Ascending aorta (tissue), 2 donors: ENCODE data around the gene FPR3. TPM values are rescaled to one million over a fixed set of nuclear protein-coding genes. Genes with fewer than 3 reads are reported as not detected.

Experiments used
- DNase-seq, 2 donors: peaks; one replicate each; pipeline ENCODE4 v3.0.0-alpha.2; 2019; ENCODE audit warnings: low spot score in 2 of 2
- H3K27ac ChIP-seq, 2 donors: fragments of 200-600 bp; sonication (generic); one replicate each; pipeline ENCODE4 v1.5.1; 2016 to 2017; ENCODE audit warnings: mild to moderate bottlenecking in 1 of 2
- H3K27me3 ChIP-seq: fragments of 200-600 bp; sonication (generic); one replicate; pipeline ENCODE4 v1.5.1; 2017
- H3K36me3 ChIP-seq, 2 donors: fragments of 200-600 bp; sonication (generic); one replicate each; pipeline ENCODE4 v1.5.1; 2016
- H3K4me1 ChIP-seq, 2 donors: fragments of 200-600 bp; sonication (generic); one replicate each; pipeline ENCODE4 v1.5.1; 2016 to 2017; ENCODE audit warnings: mild to moderate bottlenecking in 1 of 2
- H3K4me3 ChIP-seq, 2 donors: fragments of 200-600 bp; sonication (generic); one replicate each; pipeline ENCODE4 v1.5.1; 2016 to 2017; ENCODE audit warnings: mild to moderate bottlenecking in 1 of 2
- H3K9me3 ChIP-seq, 2 donors: fragments of 200-600 bp; sonication (generic); one replicate each; pipeline ENCODE4 v1.5.1; 2016
- CTCF ChIP-seq, 3 experiments: fragments of 200-600 bp in 2 of 3; fragments of 450-650 bp in 1 of 3; sonication (generic) in 2 of 3; IDR thresholded peaks; one replicate each; pipeline ENCODE4 v1.5.1; 2016 to 2019; ENCODE audit warnings: antibody characterized with exemption in 3 of 3, mild to moderate bottlenecking in 1 of 3, moderate library complexity in 1 of 3
- intact Hi-C: fragments of 100-400 bp; cut with DNase I; formaldehyde crosslinking; loops from one replicate; pipeline ENCODE4 v1.15.1; 2023
- total RNA-seq: library from RNA; depleted of rRNA; stranded (reverse); fragments of >200 nt; gene quantifications from one replicate; pipeline ENCODE4 v1.1.0, GENCODE V29; 2016

The FPR3 gene
- total RNA-seq, 1 donor from 2014 or later: 16.0 TPM

DNA sequence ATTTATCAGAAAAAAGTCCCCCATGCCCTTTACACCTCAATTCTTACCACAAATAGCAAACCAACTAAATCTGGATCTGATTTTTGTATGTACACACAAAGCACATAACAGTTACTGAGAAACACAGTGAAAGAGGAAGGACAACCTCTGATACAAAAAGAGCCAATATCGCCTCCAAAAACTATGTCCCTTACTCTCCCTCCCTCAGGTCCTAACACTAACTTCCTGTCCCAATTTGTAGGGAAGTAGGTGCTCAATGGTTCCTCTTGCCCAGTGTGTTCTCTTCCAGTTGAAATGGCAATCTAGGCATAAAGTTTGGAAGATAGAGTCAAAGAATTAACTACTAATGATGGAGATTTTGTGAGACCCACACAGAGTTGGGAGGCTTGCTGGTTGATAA is 15.8 kb upstream of the FPR3 start:
- Histone ChIP-seq H3K36me3 (no peaks in the 10 kb centered on the region), H3K27me3 (no peaks in the 10 kb centered on the region), H3K27ac (no peak overlapping the region), H3K9me3 (no peaks in the 10 kb centered on the region), H3K4me1 (no peaks in the 10 kb centered on the region), H3K4me3 (no peak overlapping the region)
- intact Hi-C loops: loop anchor here (10.0 kb wide), 1 partner anchor 304 kb away; the partner anchor contains the start of gene CEACAM18
- no peak for TF ChIP-seq CTCF (IDR thresholded peaks at IDR 0.05)
- DNase-seq: no peak

GRCh38 chr19:51779703-51780102 is 15.3 kb upstream of the FPR3 start:
- intact Hi-C loops: loop anchor here (10.0 kb wide), 1 partner anchor 305 kb away; the partner anchor contains the start of gene CEACAM18
- no peak for TF ChIP-seq CTCF (IDR thresholded peaks at IDR 0.05)
- Histone ChIP-seq H3K4me3 (no peak overlapping the region), H3K27ac (no peak overlapping the region), H3K4me1 (no peaks in the 10 kb centered on the region), H3K36me3 (no peaks in the 10 kb centered on the region), H3K9me3 (no peaks in the 10 kb centered on the region), H3K27me3 (no peaks in the 10 kb centered on the region)
- DNase-seq: no peak

GRCh38 chr19:51780270-51780669 is 14.7 kb upstream of the FPR3 start:
- Histone ChIP-seq H3K27me3 (no peaks in the 10 kb centered on the region), H3K4me3 (no peak overlapping the region), H3K4me1 (no peaks in the 10 kb centered on the region), H3K9me3 (no peaks in the 10 kb centered on the region), H3K36me3 (no peaks in the 10 kb centered on the region), H3K27ac (no peak overlapping the region)
- DNase-seq: no peak
- no peak for TF ChIP-seq CTCF (IDR thresholded peaks at IDR 0.05)
- intact Hi-C loops: no loop called here

DNA sequence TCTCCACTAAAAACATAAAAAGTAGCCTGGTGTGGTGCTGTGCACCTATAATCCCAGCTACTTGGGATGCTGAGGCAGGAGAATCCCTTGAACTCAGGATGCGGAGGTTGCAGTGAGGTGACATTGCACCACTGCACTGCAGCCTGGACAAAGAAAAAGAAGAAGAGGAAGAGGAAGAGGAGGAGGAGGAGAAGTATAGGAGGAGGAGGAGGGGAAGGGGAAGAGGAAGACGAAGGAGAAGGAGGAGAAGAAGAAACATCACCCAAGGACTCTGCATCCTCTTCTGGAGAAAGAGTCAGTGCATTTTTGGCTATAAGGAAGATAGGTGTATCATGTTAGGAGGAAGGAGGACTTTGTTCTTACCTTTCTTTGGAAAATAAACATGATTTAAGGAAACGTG is 13.0 kb upstream of the FPR3 start:
- Histone ChIP-seq H3K36me3 (no peaks in the 10 kb centered on the region), H3K27ac (no peak overlapping the region), H3K9me3 (no peaks in the 10 kb centered on the region), H3K4me1 (no peaks in the 10 kb centered on the region), H3K4me3 (no peak overlapping the region), H3K27me3 (no peaks in the 10 kb centered on the region)
- no peak for DNase-seq
- TF ChIP-seq CTCF (IDR thresholded peaks at IDR 0.05): no peak
- intact Hi-C loops: no loop called here

- H3K27me3 ChIP-seq: no peaks in the 10 kb centered on the region
- no peak overlapping the region for H3K4me3 ChIP-seq
- no peak overlapping the region for H3K27ac ChIP-seq
- TF ChIP-seq CTCF (IDR thresholded peaks at IDR 0.05): no peak
- no peak for DNase-seq
- no peaks in the 10 kb centered on the region for H3K4me1 ChIP-seq
- intact Hi-C loops: no loop called here
- no peaks in the 10 kb centered on the region for H3K9me3 ChIP-seq
- H3K36me3 ChIP-seq: no peaks in the 10 kb centered on the region
Measured at GRCh38 chr19:51783372-51783771, 11.6 kb upstream of the FPR3 start.
